Gastrocnemius medialis (tissue), 4 donors: ENCODE data around the gene TESK2.

ENCODE experiments used
- CTCF ChIP-seq, 5 experiments: fragments of 450-650 bp in 3 of 5; fragments of 200-600 bp in 2 of 5; sonication (generic) in 2 of 5; IDR thresholded peaks in 4 of 5; conservative IDR thresholded peaks in 1 of 5; 1 replicate in 4 of 5; 2 replicates in 1 of 5; pipeline ENCODE4 v1.5.1; 2016 to 2019; ENCODE audit warnings: antibody characterized with exemption in 5 of 5, mild to moderate bottlenecking in 3 of 5, moderate library complexity in 3 of 5
- POLR2A ChIP-seq, 2 donors: fragments of 450-650 bp; IDR thresholded peaks; one replicate each; pipeline ENCODE4 v1.6.1; 2017; ENCODE audit warnings: antibody characterized with exemption in 2 of 2, mild to moderate bottlenecking in 2 of 2, moderate library complexity in 2 of 2

- TF ChIP-seq CTCF (IDR thresholded peaks at IDR 0.05 in 4 of 5, conservative IDR thresholded peaks at IDR 0.05 in 1 of 5): no peak
- TF ChIP-seq POLR2A (IDR thresholded peaks at IDR 0.05): no peak
Observed at GRCh38 chr1:45499415-45499769, 8.4 kb upstream of the TESK2 start.
